Effector memory CD4-positive, alpha-beta T cell (primary cell): ENCODE data around the gene GPR148.
"Not testable (repeated sequence)": the region's sequence is repeated elsewhere in the genome, so short reads cannot be mapped to it uniquely, and the experiment has no call there.

Source experiments
- DNase-seq, 3 donors: peaks; one replicate each; pipeline ENCODE4 v3.0.0-alpha.2; 2020
- H3K27ac ChIP-seq: 2 replicates; pipeline ENCODE4 v1.7.0; 2013; ENCODE audit warnings: mild to moderate bottlenecking, low read length, moderate library complexity; ENCODE audit not compliant: insufficient read depth, poor library complexity, severe bottlenecking
- H3K27me3 ChIP-seq: replicated peaks from 2 replicates; pipeline ENCODE4 v1.7.0; 2013; ENCODE audit warnings: mild to moderate bottlenecking, low read length; ENCODE audit not compliant: insufficient read depth, control insufficient read depth, poor library complexity, severe bottlenecking
- H3K36me3 ChIP-seq: 2 replicates; pipeline ENCODE4 v1.7.0; 2013; ENCODE audit warnings: mild to moderate bottlenecking, low read length, moderate library complexity; ENCODE audit not compliant: control insufficient read depth, insufficient read depth
- H3K4me1 ChIP-seq: 2 replicates; pipeline ENCODE4 v1.7.0; 2013; ENCODE audit warnings: low read length, mild to moderate bottlenecking; ENCODE audit not compliant: control insufficient read depth, insufficient read depth, poor library complexity, severe bottlenecking
- H3K4me3 ChIP-seq: 2 replicates; pipeline ENCODE4 v1.7.0; 2013; ENCODE audit warnings: low read length, low read depth, mild to moderate bottlenecking; ENCODE audit not compliant: insufficient read depth, poor library complexity, severe bottlenecking
- H3K9me3 ChIP-seq: 2 replicates; pipeline ENCODE4 v1.7.0; 2013; ENCODE audit warnings: mild to moderate bottlenecking, low read length, moderate library complexity; ENCODE audit not compliant: control insufficient read depth

GPR148 gene

DNA sequence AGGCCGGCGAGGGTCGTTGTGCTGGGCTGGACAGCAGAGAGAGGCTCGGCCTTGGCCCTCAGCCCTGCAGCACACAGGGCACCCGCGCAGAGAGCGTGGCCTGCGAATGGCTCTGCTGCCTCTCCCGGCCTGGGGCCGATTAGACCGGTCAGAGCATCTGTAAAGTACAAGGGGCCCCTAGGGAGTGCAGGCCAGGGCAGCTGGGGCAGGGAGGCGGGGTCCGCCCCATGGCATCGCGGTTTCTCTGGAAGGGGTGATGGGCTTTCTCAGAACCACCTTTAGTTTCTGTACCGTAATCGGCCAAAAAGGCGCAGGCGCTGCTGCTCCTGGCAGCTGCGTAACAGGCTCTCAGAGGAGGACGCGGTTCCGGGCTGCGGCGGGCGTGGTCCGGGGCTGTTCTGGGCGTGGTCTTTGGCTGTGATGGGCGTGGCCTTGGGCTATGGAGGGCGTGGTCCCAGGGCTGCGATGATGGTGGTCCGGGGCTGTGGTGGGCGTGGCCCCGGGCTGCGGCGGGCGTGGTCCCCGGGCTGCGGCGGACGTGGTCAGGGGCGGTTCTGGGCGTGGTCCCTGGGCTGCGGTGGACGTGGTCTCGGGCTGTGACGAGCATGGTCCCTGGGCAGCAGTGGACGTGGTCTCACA lies 1.5 kb upstream of the GPR148 start:
- Histone ChIP-seq H3K36me3 (no peaks in the 10 kb centered on the region), H3K9me3 (no peaks in the 10 kb centered on the region), H3K27me3 (no peaks in the 10 kb centered on the region), H3K27ac (peak overlapping the region; percentile 79), H3K4me3 (peak overlapping the region; percentile 71), H3K4me1 (peaks cover 15% of the 10 kb centered on the region)
- DNase-seq, result peak; percentile 82 to 88 (median 85)

DNA sequence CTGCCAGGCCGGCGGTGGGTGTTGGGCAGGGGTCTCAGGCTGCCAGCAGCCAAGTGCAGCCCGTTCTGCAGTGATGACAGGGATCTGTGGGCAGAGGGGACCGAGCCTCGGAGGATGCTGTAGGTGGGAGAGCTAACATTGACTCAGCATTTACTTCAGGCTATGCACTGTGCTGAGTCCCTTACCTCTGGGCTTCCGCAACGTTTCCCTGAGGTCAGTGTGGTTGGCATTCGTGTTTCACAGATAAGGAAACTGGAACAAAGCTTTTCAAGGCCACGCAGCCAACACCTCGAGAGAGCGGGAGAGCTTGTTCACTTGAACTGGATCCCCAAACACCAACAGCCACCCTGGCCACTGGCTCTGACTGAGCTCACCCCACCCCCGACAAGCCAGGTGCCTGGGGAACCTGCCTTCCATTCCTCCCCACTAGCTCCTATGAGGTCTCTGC lies 839 bp upstream of the GPR148 start:
- peak; percentile 43 to 58 (median 58) for DNase-seq
- Histone ChIP-seq H3K27me3 (no peaks in the 10 kb centered on the region), H3K36me3 (no peaks in the 10 kb centered on the region), H3K9me3 (no peaks in the 10 kb centered on the region), H3K4me3 (peak overlapping the region; percentile 71), H3K27ac (peak overlapping the region; percentile 79), H3K4me1 (peaks cover 15% of the 10 kb centered on the region)

DNA sequence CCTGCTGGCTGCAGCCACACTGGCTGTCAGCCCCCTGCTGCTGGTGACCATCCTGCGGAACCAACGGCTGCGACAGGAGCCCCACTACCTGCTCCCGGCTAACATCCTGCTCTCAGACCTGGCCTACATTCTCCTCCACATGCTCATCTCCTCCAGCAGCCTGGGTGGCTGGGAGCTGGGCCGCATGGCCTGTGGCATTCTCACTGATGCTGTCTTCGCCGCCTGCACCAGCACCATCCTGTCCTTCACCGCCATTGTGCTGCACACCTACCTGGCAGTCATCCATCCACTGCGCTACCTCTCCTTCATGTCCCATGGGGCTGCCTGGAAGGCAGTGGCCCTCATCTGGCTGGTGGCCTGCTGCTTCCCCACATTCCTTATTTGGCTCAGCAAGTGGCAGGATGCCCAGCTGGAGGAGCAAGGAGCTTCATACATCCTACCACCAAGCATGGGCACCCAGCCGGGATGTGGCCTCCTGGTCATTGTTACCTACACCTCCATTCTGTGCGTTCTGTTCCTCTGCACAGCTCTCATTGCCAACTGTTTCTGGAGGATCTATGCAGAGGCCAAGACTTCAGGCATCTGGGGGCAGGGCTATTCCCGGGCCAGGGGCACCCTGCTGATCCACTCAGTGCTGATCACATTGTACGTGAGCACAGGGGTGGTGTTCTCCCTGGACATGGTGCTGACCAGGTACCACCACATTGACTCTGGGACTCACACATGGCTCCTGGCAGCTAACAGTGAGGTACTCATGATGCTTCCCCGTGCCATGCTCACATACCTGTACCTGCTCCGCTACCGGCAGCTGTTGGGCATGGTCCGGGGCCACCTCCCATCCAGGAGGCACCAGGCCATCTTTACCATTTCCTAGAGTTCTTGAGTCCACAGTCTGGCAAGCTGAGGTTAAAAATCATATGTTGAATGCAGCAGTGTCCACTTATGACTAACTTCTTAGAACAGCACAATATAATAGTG lies 741 bp downstream of the GPR148 start:
- H3K27ac ChIP-seq, result no peak overlapping the region
- H3K36me3 ChIP-seq, result no peaks in the 10 kb centered on the region
- H3K9me3 ChIP-seq, result no peaks in the 10 kb centered on the region
- H3K4me1 ChIP-seq, result peaks cover 15% of the 10 kb centered on the region
- no peak for DNase-seq
- H3K4me3 ChIP-seq, result no peak overlapping the region
- no peaks in the 10 kb centered on the region for H3K27me3 ChIP-seq

DNA sequence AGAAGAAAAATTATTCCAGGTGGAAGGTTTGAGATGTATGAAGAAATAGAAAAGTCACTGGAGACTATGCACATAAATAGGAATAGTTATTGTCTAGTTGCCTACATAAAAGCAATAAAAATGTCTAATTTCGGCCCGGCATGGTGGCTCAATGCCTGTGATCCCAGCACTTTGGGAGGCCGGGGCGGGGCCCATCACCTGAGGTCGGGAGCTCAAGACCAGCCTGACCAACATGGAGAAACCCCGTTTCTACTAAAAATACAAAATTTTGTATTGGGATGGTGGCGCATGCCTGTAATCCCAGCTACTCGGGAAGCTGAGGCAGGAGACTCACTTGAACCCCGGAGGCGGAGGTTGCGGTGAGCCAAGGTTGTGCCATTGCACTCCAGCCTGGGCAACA lies 3.4 kb downstream of the GPR148 start:
- not testable (repeated sequence) for DNase-seq, H3K36me3 ChIP-seq, H3K9me3 ChIP-seq, H3K4me3 ChIP-seq, H3K27me3 ChIP-seq, H3K27ac ChIP-seq, H3K4me1 ChIP-seq

DNA sequence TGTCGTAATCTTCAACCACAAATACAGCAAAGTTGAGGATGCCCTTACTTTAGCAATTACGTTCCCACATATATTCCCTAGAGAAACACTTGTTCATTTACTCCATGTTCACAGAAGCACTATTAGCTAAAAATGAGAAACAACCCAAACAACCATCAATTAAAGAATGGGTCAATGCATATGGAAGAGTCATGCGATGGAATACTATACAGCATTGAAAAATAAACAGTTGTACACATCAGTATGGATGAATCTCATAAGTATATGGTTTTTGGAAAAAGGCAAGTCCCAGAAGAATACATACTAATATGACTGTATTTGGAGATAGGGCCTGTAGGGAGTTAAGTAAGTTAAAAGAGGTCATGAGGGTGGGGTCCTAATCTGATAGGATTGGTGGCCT lies 6.3 kb downstream of the GPR148 start:
- DNase-seq, result no peak
- Histone ChIP-seq H3K4me3 (no peak overlapping the region), H3K36me3 (no peaks in the 10 kb centered on the region), H3K27me3 (no peaks in the 10 kb centered on the region), H3K4me1 (no peaks in the 10 kb centered on the region), H3K9me3 (no peaks in the 10 kb centered on the region), H3K27ac (no peak overlapping the region)

DNA sequence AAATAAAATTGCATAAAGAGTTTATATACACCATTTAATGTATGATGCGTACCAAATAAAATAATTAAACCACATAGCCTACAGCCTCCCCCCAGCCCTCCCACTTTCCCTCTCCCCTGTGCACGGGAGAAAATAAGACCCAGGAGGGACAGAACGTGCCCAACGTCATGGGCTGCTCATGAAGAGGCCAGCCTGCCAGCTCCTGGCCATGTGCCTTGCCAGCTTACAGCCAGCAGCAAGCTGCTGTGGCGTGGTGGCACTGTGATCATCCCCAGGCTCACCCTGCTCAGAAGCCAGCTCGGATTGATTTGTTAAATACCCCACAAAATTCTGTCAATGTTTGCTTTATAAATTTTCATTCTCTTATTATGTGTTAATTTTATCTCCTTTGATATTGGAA lies 7.6 kb downstream of the GPR148 start:
- no peak overlapping the region for H3K4me3 ChIP-seq
- DNase-seq, result no peak
- H3K36me3 ChIP-seq, result no peaks in the 10 kb centered on the region
- H3K27me3 ChIP-seq, result no peaks in the 10 kb centered on the region
- H3K27ac ChIP-seq, result no peak overlapping the region
- no peaks in the 10 kb centered on the region for H3K9me3 ChIP-seq
- H3K4me1 ChIP-seq, result no peaks in the 10 kb centered on the region

DNA sequence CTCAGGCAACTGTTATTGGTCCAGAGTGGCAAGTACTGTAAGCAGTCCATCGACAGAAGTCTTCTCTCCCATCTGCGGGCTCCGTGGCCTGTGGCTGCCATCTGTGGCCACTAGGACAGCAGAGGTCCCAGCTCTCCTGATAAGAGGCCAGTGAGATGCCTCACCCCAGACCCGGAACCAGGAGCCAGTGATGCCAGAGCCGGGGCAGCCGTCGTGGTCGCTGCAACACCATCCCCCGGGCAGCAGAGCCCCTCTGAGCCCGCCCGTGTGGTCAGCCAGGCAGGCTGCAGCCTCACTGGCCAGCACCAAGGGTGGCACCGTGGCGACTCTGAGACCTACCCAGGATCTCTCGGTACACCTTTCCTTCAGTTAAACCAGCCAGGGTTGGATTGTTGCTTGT lies 8.7 kb downstream of the GPR148 start:
- Histone ChIP-seq H3K4me3 (no peak overlapping the region), H3K9me3 (no peaks in the 10 kb centered on the region), H3K27me3 (no peaks in the 10 kb centered on the region), H3K27ac (no peak overlapping the region), H3K36me3 (no peaks in the 10 kb centered on the region), H3K4me1 (no peaks in the 10 kb centered on the region)
- no peak for DNase-seq

DNA sequence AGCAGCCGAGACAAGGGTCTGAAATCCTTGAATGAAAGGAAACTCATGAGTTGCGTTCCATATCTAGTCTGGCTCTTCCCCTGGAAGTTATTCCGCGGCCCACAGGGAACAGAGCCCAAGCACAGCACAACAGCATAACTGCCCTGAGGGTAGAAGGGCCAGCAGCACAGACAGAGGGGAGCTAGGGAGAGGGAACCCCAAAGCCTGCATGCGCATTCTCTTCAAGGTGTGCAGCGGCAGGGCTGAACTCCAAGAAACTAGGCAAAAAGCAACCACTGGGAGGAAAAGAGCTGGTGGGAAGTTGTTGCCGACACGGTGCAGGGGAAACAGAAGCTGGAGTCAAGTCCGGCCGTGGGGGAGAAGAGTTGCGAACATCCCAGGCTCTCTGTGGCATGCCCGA lies 11.8 kb downstream of the GPR148 start:
- Histone ChIP-seq H3K4me1 (no peaks in the 10 kb centered on the region), H3K9me3 (no peaks in the 10 kb centered on the region), H3K4me3 (no peak overlapping the region), H3K36me3 (no peaks in the 10 kb centered on the region), H3K27ac (no peak overlapping the region), H3K27me3 (no peaks in the 10 kb centered on the region)
- no peak for DNase-seq

DNA sequence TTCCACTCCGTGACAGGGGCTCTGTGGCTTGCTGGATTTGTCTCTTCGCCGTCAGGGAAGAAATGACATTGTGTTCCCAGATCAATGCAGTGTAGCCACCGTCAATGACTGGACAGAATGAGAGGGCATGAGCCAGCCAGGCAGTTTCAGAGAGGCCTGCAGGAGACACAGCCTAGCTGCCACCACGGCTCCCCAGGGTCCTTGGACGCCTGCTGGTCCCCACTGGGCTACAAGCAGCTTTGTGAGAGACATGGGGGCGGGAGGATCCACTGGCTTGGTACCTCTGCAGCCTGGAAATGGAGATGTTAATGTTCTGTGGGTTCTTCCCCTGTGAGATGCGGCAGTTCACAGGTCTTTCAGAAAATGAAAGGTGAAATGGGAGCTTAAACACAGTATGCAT lies 14.4 kb downstream of the GPR148 start:
- Histone ChIP-seq H3K27ac (no peak overlapping the region), H3K9me3 (no peaks in the 10 kb centered on the region), H3K4me1 (no peaks in the 10 kb centered on the region), H3K27me3 (no peaks in the 10 kb centered on the region), H3K36me3 (no peaks in the 10 kb centered on the region), H3K4me3 (no peak overlapping the region)
- no peak for DNase-seq
